Hepatocyte (in vitro differentiated cells): ENCODE results near the gene RAB33B. TPM values are rescaled to one million over a fixed set of nuclear protein-coding genes. Genes with fewer than 3 reads are reported as not detected.

Experiments
- DNase-seq: peaks from one replicate; pipeline ENCODE4 v3.0.0-alpha.2; 2016; ENCODE audit warnings: low spot score
- H2AFZ ChIP-seq: fragments of 200-600 bp; sonication (generic); 2 replicates; pipeline ENCODE4 v1.6.0; 2016; ENCODE audit warnings: antibody characterized with exemption, mild to moderate bottlenecking
- H3K27ac ChIP-seq: fragments of 200-600 bp; sonication (generic); 2 replicates; pipeline ENCODE4 v1.5.1; 2016; ENCODE audit warnings: mild to moderate bottlenecking
- H3K27me3 ChIP-seq: fragments of 200-600 bp; sonication (generic); 2 replicates; pipeline ENCODE4 v1.6.1; 2016
- H3K36me3 ChIP-seq: fragments of 200-600 bp; sonication (generic); replicated peaks from 2 replicates; pipeline ENCODE4 v1.5.1; 2016; ENCODE audit warnings: low read depth; ENCODE audit not compliant: insufficient read depth
- H3K4me1 ChIP-seq: fragments of 200-600 bp; sonication (generic); 2 replicates; pipeline ENCODE4 v1.5.1; 2016; ENCODE audit warnings: mild to moderate bottlenecking, moderate library complexity; ENCODE audit not compliant: insufficient read depth
- H3K4me2 ChIP-seq: fragments of 200-600 bp; sonication (generic); 2 replicates; pipeline ENCODE4 v1.6.0; 2016
- H3K4me3 ChIP-seq: fragments of 200-600 bp; sonication (generic); 2 replicates; pipeline ENCODE4 v1.5.1; 2016; ENCODE audit warnings: mild to moderate bottlenecking
- H3K79me2 ChIP-seq: fragments of 200-600 bp; sonication (generic); 2 replicates; pipeline ENCODE4 v1.6.0; 2017; ENCODE audit warnings: mild to moderate bottlenecking
- H3K9me2 ChIP-seq: fragments of 200-600 bp; sonication (generic); replicated peaks from 2 replicates; pipeline ENCODE4 v1.6.0; 2017; ENCODE audit warnings: mild to moderate bottlenecking; ENCODE audit not compliant: insufficient read depth
- H3K9me3 ChIP-seq: fragments of 200-600 bp; sonication (generic); 2 replicates; pipeline ENCODE4 v1.5.1; 2016; ENCODE audit warnings: low read depth, mild to moderate bottlenecking
- H4K20me1 ChIP-seq: fragments of 200-600 bp; sonication (generic); 2 replicates; pipeline ENCODE4 v1.6.0; 2016; ENCODE audit warnings: mild to moderate bottlenecking; ENCODE audit not compliant: insufficient read depth, poor library complexity, severe bottlenecking
- EZH2 ChIP-seq: fragments of 200-600 bp; sonication (generic); IDR thresholded peaks from 2 replicates; pipeline ENCODE4 v1.6.1; 2016; ENCODE audit warnings: antibody characterized with exemption, mild to moderate bottlenecking, borderline replicate concordance
- EZH2phosphoT487 ChIP-seq: fragments of 200-600 bp; sonication (generic); IDR thresholded peaks from one replicate; pipeline ENCODE4 v1.6.1; 2018; ENCODE audit warnings: antibody characterized with exemption, mild to moderate bottlenecking, low read depth, moderate library complexity; ENCODE audit not compliant: unreplicated experiment, severe bottlenecking
- WGBS: methylation state at CpG from one replicate; pipeline ENCODE4 v1.1.6; 2016; ENCODE audit warnings: low lambda C conversion rate; ENCODE audit errors: missing lambda C conversion rate; 5-methylcytosine and 5-hydroxymethylcytosine counted together
- polyA plus RNA-seq: library from polyadenylated mRNA; unstranded; fragments of >200 nt; fragmentation: Nextera tagmentation; extraction: Ambion mirVana; gene quantifications from 2 replicates; pipeline ENCODE4 v1.2.1, GENCODE V29; 2016
- total RNA-seq: library from RNA; depleted of rRNA; stranded (reverse); fragments of >200 nt; gene quantifications from 2 replicates; pipeline ENCODE4 v1.2.3, GENCODE V29; 2014
- TF ChIP-seq, protein P1 (sequence below): fragments of 200-600 bp; sonication (generic); IDR thresholded peaks from 2 replicates; pipeline ENCODE4 v1.5.1; 2016; ENCODE audit warnings: antibody characterized with exemption, mild to moderate bottlenecking; ENCODE audit not compliant: poor library complexity

The RAB33B gene
- total and polyA plus RNA-seq, 2 experiments from 2014 or later, result 4.5 to 13.5 TPM

DNA sequence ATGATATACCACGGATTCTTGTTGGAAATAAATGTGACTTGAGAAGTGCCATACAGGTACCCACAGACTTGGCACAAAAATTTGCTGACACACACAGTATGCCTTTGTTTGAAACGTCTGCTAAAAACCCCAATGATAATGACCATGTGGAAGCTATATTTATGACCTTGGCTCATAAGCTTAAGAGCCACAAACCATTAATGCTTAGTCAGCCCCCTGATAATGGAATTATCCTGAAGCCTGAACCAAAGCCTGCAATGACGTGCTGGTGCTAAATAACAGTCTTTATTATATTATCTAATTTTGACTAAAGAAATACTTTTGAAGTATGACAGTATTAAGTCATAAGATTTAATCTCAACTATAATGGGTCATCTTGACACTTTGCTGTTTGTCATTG is 18.9 kb downstream of the RAB33B start:
- H3K4me3 ChIP-seq, result no peak overlapping the region

DNA sequence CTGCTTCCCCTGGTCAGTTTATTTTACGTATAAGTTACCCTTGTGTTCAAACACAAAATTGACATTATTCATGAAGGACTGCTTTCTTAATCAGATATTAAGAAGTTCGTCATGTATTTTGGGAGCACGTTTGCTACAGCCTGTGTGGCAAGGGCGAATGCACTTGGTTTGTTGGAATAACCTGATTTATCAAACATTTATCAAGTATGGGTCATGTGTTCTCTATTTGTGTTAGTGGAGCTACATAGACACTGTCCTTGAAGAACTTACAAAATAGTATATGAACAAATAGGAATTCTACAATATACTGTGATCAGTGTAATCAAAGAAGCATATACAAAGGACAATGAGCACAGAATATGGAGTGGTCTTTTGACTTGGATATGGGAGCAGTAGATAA is 22.4 kb downstream of the RAB33B start:
- Histone ChIP-seq H3K4me2 (no peak overlapping the region), H3K27me3 (no peaks in the 10 kb centered on the region), H3K9me2 (no peaks in the 10 kb centered on the region), H3K36me3 (no peaks in the 10 kb centered on the region), H3K4me3 (no peak overlapping the region), H3K4me1 (no peaks in the 10 kb centered on the region), H2AFZ (no peak overlapping the region), H3K27ac (no peak overlapping the region), H3K9me3 (no peaks in the 10 kb centered on the region), H4K20me1 (no peaks in the 10 kb centered on the region), H3K79me2 (peaks cover 11% of the 10 kb centered on the region)
- DNase-seq, result no peak
- no peak for TF ChIP-seq EZH2
- no peak for TF ChIP-seq EZH2phosphoT487
- TF ChIP-seq, protein P1, sequence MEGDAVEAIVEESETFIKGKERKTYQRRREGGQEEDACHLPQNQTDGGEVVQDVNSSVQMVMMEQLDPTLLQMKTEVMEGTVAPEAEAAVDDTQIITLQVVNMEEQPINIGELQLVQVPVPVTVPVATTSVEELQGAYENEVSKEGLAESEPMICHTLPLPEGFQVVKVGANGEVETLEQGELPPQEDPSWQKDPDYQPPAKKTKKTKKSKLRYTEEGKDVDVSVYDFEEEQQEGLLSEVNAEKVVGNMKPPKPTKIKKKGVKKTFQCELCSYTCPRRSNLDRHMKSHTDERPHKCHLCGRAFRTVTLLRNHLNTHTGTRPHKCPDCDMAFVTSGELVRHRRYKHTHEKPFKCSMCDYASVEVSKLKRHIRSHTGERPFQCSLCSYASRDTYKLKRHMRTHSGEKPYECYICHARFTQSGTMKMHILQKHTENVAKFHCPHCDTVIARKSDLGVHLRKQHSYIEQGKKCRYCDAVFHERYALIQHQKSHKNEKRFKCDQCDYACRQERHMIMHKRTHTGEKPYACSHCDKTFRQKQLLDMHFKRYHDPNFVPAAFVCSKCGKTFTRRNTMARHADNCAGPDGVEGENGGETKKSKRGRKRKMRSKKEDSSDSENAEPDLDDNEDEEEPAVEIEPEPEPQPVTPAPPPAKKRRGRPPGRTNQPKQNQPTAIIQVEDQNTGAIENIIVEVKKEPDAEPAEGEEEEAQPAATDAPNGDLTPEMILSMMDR, result no peak
- WGBS, result 94% methylated on average over 4 of the region's 4 CpGs

More for the DNA sequence above, 18.9 kb downstream of the RAB33B start:
- TF ChIP-seq, protein P1, result no peak
- no peak for TF ChIP-seq EZH2
- no peak for TF ChIP-seq EZH2phosphoT487
- DNase-seq, result no peak
- Histone ChIP-seq H3K27me3 (no peaks in the 10 kb centered on the region), H3K36me3 (no peaks in the 10 kb centered on the region), H3K9me2 (no peaks in the 10 kb centered on the region), H3K27ac (no peak overlapping the region), H3K9me3 (no peaks in the 10 kb centered on the region), H3K4me2 (no peak overlapping the region), H2AFZ (no peak overlapping the region), H3K4me1 (no peaks in the 10 kb centered on the region), H3K79me2 (peaks cover 46% of the 10 kb centered on the region), H4K20me1 (no peaks in the 10 kb centered on the region)
- WGBS, result 74% methylated on average over 3 of the region's 3 CpGs

DNA sequence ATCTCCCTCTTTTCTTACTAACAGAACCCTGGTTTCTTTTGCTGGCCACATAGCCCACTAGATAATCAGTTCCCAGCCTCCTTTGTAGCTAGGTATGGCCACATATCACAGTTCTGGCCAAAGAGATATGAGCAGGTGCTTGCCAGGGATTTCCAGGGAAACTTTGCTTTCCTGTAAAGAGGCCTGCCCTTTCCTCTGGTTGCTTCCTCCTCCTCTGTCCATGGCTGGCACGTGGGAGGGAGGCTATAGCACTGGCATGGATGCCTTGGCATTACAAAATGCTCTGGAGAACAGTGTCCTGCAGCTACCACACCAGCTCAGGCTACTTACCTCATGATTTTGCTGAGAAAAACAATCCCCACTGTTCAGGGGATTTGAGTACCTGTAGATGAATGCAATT is 27.5 kb downstream of the RAB33B start:
- H3K4me3 ChIP-seq, result no peak overlapping the region
- H3K9me3 ChIP-seq, result no peaks in the 10 kb centered on the region
- no peak overlapping the region for H3K4me2 ChIP-seq
- WGBS, result 69% methylated on average over 1 of the region's 1 CpG
- TF ChIP-seq EZH2phosphoT487 (no peak), EZH2 (no peak)
- TF ChIP-seq, protein P1, result no peak
- no peaks in the 10 kb centered on the region for H3K4me1 ChIP-seq
- no peak for DNase-seq
- no peaks in the 10 kb centered on the region for H4K20me1 ChIP-seq
- no peaks in the 10 kb centered on the region for H3K36me3 ChIP-seq
- no peaks in the 10 kb centered on the region for H3K79me2 ChIP-seq
- no peak overlapping the region for H2AFZ ChIP-seq
- H3K27ac ChIP-seq, result no peak overlapping the region
- H3K27me3 ChIP-seq, result no peaks in the 10 kb centered on the region
- no peaks in the 10 kb centered on the region for H3K9me2 ChIP-seq

DNA sequence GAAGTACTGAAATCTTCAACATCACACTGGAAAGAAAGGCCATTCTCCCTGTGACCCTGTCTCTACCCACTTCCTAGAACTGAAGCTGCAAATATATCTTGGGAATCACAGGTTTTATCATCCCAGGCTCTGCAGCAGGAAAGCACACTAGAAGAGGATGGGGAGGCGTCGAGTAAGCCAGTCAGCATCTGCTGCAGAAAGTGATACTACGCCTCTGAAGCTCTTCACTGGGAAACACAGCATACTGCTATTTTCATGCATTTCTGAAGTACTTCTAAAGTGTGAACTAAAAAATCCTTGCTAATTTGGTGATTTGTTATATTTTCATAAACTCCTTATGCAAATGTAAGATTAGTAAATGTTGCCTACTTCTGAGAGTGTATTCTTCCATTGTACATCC is 29.1 kb downstream of the RAB33B start:
- DNase-seq, result no peak
- no peak overlapping the region for H2AFZ ChIP-seq
- no peak for TF ChIP-seq EZH2
- TF ChIP-seq EZH2phosphoT487, result no peak
- TF ChIP-seq, protein P1, result no peak
- H3K27ac ChIP-seq, result no peak overlapping the region
- no peaks in the 10 kb centered on the region for H4K20me1 ChIP-seq
- no peak overlapping the region for H3K4me2 ChIP-seq
- no peaks in the 10 kb centered on the region for H3K36me3 ChIP-seq
- no peak overlapping the region for H3K4me3 ChIP-seq
- no peaks in the 10 kb centered on the region for H3K79me2 ChIP-seq
- H3K4me1 ChIP-seq, result no peaks in the 10 kb centered on the region
- no peaks in the 10 kb centered on the region for H3K9me2 ChIP-seq
- no peaks in the 10 kb centered on the region for H3K27me3 ChIP-seq
- no peaks in the 10 kb centered on the region for H3K9me3 ChIP-seq
- 93% methylated on average over 3 of the region's 3 CpGs for WGBS
